ENCODE measurements around the gene TRIM22.

The TRIM22 gene

GRCh38 chr11:5738431-5738830 lies 48.8 kb downstream of the TRIM22 start:
- Histone ChIP-seq H3K27ac (no peak overlapping the region), H3K9ac (no peak overlapping the region), H3K36me3 (0 out of 22 replicates have a peak, but pooled peaks cover 0 to 5% (median 0%) of the 10 kb centered on the region in 11 experiments), H4K20me1 (no peaks in the 10 kb centered on the region), H3K4me1 (no peaks in the 10 kb centered on the region), H3K9me3 (replicated peaks in 1 of 11) (peaks cover 9 to 26% (median 15%) of the 10 kb centered on the region in 11 experiments; a peak in 18 of 22 replicates), H3K27me3 (no peaks in the 10 kb centered on the region), H3K4me2 (no peak overlapping the region), H3K4me3 (no peak overlapping the region)
- TF ChIP-seq Cebpa-rat (IDR thresholded peaks at IDR 0.05): no peak

GRCh38 chr11:5746614-5747013 lies 57.0 kb downstream of the TRIM22 start:
- TF ChIP-seq Cebpa-rat (IDR thresholded peaks at IDR 0.05): no peak
- no peak overlapping the region for H3K4me3 ChIP-seq

GRCh38 chr11:5749836-5750235 lies 60.2 kb downstream of the TRIM22 start:
- Histone ChIP-seq H3K9ac (no peak overlapping the region), H3K36me3 (no peaks in the 10 kb centered on the region), H3K27me3 (no peaks in the 10 kb centered on the region), H3K4me1 (no peaks in the 10 kb centered on the region), H3K4me2 (no peak overlapping the region), H3K9me3 (replicated peaks in 1 of 11) (no peaks in the 10 kb centered on the region), H3K27ac (no peak overlapping the region), H3K4me3 (no peak overlapping the region), H4K20me1 (no peaks in the 10 kb centered on the region)
- TF ChIP-seq Cebpa-rat (IDR thresholded peaks at IDR 0.05): no peak

More at GRCh38 chr11:5746614-5747013, 57.0 kb downstream of the TRIM22 start:
- no peaks in the 10 kb centered on the region for H3K27me3 ChIP-seq
- H3K4me2 ChIP-seq: no peak overlapping the region
- no peak overlapping the region for H3K27ac ChIP-seq
- no peaks in the 10 kb centered on the region for H3K4me1 ChIP-seq
- H3K9me3 ChIP-seq (replicated peaks in 1 of 11): peaks cover 3 to 13% (median 9%) of the 10 kb centered on the region in 11 experiments; a peak in 17 of 22 replicates
- no peaks in the 10 kb centered on the region for H4K20me1 ChIP-seq
- 0 out of 22 replicates have a peak, but pooled peaks cover 0 to under 1% (median 0%) of the 10 kb centered on the region in 11 experiments for H3K36me3 ChIP-seq
- H3K9ac ChIP-seq: no peak overlapping the region

GRCh38 chr11:5753943-5754342 lies 64.4 kb downstream of the TRIM22 start, which contains the start of gene OR52N4:
Gene OR52N4 (plus strand): TSS chr11:5754243. CDS start chr11:5754741, 498 bp downstream.
- H3K36me3 ChIP-seq: no peaks in the 10 kb centered on the region
- H3K4me3 ChIP-seq: no peak within 1 kb of the TSS
- H3K9ac ChIP-seq: no peak within 1 kb of the TSS
- TF ChIP-seq Cebpa-rat (IDR thresholded peaks at IDR 0.05): no peak
- H4K20me1 ChIP-seq: no peaks in the 10 kb centered on the region
- no peaks in the 10 kb centered on the region for H3K27me3 ChIP-seq
- H3K4me2 ChIP-seq: no peak within 1 kb of the TSS
- no peak within 1 kb of the TSS for H3K27ac ChIP-seq
- H3K4me1 ChIP-seq: no peaks in the 10 kb centered on the region
- no peaks in the 10 kb centered on the region for H3K9me3 ChIP-seq (replicated peaks in 1 of 11)
